GM13976 (cell line): ENCODE measurements around the gene TSPAN15.

ENCODE experiments used
- DNase-seq: peaks from one replicate; pipeline ENCODE4 v3.0.0; 2012; ENCODE audit warnings: low spot score
- CTCF ChIP-seq: IDR thresholded peaks from 2 replicates; pipeline ENCODE4 v1.5.1; 2012; ENCODE audit warnings: borderline replicate concordance, mild to moderate bottlenecking; ENCODE audit not compliant: insufficient read depth; ENCODE audit errors: extremely low read depth, missing control alignments, control extremely low read depth
- in situ Hi-C: fragments of 300-500 bp; cut with MboI; formaldehyde crosslinking; loops from one replicate; pipeline ENCODE4 v1.12.0; 2022; ENCODE audit warnings: low sequenced_read_pairs, mixed read lengths, inconsistent platforms; ENCODE audit not compliant: unreplicated experiment

The TSPAN15 gene

GRCh38 chr10:69474742-69475432, 23.6 kb downstream of the TSPAN15 start:
- no peak for DNase-seq
- no peak for TF ChIP-seq CTCF
- in situ Hi-C loops = no loop called here

- in situ Hi-C loops = no loop called here
- no peak for DNase-seq
- TF ChIP-seq CTCF = no peak
Measured at GRCh38 chr10:69475433-69475830, 24.2 kb downstream of the TSPAN15 start.

- TF ChIP-seq CTCF = no peak
- no peak for DNase-seq
- in situ Hi-C loops = no loop called here
Measured at GRCh38 chr10:69477968-69478597, 26.8 kb downstream of the TSPAN15 start.

- DNase-seq = no peak
- no peak for TF ChIP-seq CTCF
- in situ Hi-C loops = no loop called here
Measured at GRCh38 chr10:69479240-69480067, 28.2 kb downstream of the TSPAN15 start.

GRCh38 chr10:69480068-69480412, 28.8 kb downstream of the TSPAN15 start:
- TF ChIP-seq CTCF = no peak
- DNase-seq = no peak
- in situ Hi-C loops = no loop called here

- TF ChIP-seq CTCF = no peak
- no peak for DNase-seq
- in situ Hi-C loops = no loop called here
Measured at GRCh38 chr10:69481305-69481704, 30.0 kb downstream of the TSPAN15 start.
